A549 (cell line): ENCODE results near the gene LMBR1L.

Experiments used
- EP300 ChIP-seq, 2 experiments: fragments of >200 bp; sonication (Bioruptor Twin); formaldehyde crosslinking; IDR thresholded peaks; 2 replicates in 1 of 2; 3 replicates in 1 of 2; pipeline ENCODE4 v1.6.1; 2016 to 2017
- ESRRA ChIP-seq: fragments of 150-350 bp; IDR thresholded peaks from 2 replicates; pipeline ENCODE4 v1.6.1; 2014; ENCODE audit warnings: mild to moderate bottlenecking, low read length, borderline replicate concordance
- FOSL2 ChIP-seq, 2 experiments: fragments of 450-650 bp in 1 of 2; fragments of >200 bp in 1 of 2; sonication (Bioruptor Twin) in 1 of 2; formaldehyde crosslinking; IDR thresholded peaks; 2 replicates each; pipeline versions ENCODE4 v1.5.0 to v1.6.1; 2016 to 2020; ENCODE audit warnings: mild to moderate bottlenecking in 1 of 2, moderate library complexity in 1 of 2
- MAFK ChIP-seq: fragments of 450-650 bp; IDR thresholded peaks from 2 replicates; pipeline ENCODE4 v1.6.1; 2014; ENCODE audit not compliant: partially characterized antibody
- MAZ ChIP-seq: fragments of 150-350 bp; IDR thresholded peaks from 2 replicates; pipeline ENCODE4 v1.6.1; 2014; ENCODE audit warnings: antibody characterized with exemption, low read depth, low read length, borderline replicate concordance
- POLR2A ChIP-seq: IDR thresholded peaks from 2 replicates; pipeline ENCODE4 v1.6.1; 2012; ENCODE audit warnings: mild to moderate bottlenecking, low read length
- RAD21 ChIP-seq, 2 experiments: fragments of >200 bp in 1 of 2; sonication (Bioruptor Twin) in 1 of 2; formaldehyde crosslinking in 1 of 2; IDR thresholded peaks in 1 of 2; conservative IDR thresholded peaks in 1 of 2; 2 replicates in 1 of 2; 3 replicates in 1 of 2; pipeline ENCODE4 v1.6.1; 2012 to 2018; ENCODE audit warnings: inconsistent platforms in 1 of 2
- TF ChIP-seq, protein P1 (sequence below): fragments of >200 bp; sonication (Bioruptor Twin); formaldehyde crosslinking; IDR thresholded peaks from 3 replicates; pipeline ENCODE4 v1.5.1; 2016
- TF ChIP-seq, protein P2 (sequence below): fragments of 150-350 bp; IDR thresholded peaks from 2 replicates; pipeline ENCODE4 v1.6.1; 2014; ENCODE audit warnings: low read depth, mild to moderate bottlenecking, low read length
- TF ChIP-seq, protein P3 (sequence below): fragments of 200-600 bp; sonication (generic); IDR thresholded peaks from 2 replicates; pipeline ENCODE4 v1.6.1; 2016; ENCODE audit warnings: antibody characterized with exemption, mild to moderate bottlenecking, moderate library complexity

DNA sequence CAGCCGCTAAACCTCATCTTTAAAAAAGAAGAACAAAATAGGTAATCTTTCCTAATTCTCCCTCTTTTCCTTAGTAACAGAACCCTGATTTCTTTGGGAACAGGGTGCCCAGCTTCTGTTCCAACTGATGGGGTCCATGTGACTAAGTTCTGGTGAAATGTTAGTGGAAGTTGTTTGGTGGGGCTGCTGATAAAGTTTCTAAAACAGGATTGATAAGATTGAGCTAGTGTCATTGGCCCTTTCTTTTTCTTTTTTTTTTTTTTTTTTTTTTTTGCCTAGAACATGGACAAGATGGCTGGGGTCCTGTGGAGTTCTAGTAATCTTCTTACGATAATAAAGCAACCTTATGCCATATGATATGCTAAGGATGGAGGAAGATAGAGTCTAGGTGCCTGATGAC lies 36.7 kb upstream of the LMBR1L start:
- no peak for TF ChIP-seq MAFK
- TF ChIP-seq EP300 (IDR thresholded peaks at IDR 0.05), result no peak
- TF ChIP-seq, protein P1, sequence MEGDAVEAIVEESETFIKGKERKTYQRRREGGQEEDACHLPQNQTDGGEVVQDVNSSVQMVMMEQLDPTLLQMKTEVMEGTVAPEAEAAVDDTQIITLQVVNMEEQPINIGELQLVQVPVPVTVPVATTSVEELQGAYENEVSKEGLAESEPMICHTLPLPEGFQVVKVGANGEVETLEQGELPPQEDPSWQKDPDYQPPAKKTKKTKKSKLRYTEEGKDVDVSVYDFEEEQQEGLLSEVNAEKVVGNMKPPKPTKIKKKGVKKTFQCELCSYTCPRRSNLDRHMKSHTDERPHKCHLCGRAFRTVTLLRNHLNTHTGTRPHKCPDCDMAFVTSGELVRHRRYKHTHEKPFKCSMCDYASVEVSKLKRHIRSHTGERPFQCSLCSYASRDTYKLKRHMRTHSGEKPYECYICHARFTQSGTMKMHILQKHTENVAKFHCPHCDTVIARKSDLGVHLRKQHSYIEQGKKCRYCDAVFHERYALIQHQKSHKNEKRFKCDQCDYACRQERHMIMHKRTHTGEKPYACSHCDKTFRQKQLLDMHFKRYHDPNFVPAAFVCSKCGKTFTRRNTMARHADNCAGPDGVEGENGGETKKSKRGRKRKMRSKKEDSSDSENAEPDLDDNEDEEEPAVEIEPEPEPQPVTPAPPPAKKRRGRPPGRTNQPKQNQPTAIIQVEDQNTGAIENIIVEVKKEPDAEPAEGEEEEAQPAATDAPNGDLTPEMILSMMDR, result no peak
- TF ChIP-seq RAD21 (conservative IDR thresholded peaks at IDR 0.05 in 1 of 2, IDR thresholded peaks at IDR 0.05 in 1 of 2), result no peak
- TF ChIP-seq ESRRA, result no peak
- TF ChIP-seq, protein P2, sequence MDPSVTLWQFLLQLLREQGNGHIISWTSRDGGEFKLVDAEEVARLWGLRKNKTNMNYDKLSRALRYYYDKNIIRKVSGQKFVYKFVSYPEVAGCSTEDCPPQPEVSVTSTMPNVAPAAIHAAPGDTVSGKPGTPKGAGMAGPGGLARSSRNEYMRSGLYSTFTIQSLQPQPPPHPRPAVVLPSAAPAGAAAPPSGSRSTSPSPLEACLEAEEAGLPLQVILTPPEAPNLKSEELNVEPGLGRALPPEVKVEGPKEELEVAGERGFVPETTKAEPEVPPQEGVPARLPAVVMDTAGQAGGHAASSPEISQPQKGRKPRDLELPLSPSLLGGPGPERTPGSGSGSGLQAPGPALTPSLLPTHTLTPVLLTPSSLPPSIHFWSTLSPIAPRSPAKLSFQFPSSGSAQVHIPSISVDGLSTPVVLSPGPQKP, result no peak
- TF ChIP-seq, protein P3, sequence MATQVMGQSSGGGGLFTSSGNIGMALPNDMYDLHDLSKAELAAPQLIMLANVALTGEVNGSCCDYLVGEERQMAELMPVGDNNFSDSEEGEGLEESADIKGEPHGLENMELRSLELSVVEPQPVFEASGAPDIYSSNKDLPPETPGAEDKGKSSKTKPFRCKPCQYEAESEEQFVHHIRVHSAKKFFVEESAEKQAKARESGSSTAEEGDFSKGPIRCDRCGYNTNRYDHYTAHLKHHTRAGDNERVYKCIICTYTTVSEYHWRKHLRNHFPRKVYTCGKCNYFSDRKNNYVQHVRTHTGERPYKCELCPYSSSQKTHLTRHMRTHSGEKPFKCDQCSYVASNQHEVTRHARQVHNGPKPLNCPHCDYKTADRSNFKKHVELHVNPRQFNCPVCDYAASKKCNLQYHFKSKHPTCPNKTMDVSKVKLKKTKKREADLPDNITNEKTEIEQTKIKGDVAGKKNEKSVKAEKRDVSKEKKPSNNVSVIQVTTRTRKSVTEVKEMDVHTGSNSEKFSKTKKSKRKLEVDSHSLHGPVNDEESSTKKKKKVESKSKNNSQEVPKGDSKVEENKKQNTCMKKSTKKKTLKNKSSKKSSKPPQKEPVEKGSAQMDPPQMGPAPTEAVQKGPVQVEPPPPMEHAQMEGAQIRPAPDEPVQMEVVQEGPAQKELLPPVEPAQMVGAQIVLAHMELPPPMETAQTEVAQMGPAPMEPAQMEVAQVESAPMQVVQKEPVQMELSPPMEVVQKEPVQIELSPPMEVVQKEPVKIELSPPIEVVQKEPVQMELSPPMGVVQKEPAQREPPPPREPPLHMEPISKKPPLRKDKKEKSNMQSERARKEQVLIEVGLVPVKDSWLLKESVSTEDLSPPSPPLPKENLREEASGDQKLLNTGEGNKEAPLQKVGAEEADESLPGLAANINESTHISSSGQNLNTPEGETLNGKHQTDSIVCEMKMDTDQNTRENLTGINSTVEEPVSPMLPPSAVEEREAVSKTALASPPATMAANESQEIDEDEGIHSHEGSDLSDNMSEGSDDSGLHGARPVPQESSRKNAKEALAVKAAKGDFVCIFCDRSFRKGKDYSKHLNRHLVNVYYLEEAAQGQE, result no peak
- no peak for TF ChIP-seq POLR2A
- no peak for TF ChIP-seq FOSL2 (IDR thresholded peaks at IDR 0.05)
- TF ChIP-seq FOSL2 (CRISPR knock-in tag; IDR thresholded peaks at IDR 0.05), result no peak
- TF ChIP-seq MAZ, result no peak
